NCI-H2107 treated with DMSO at 0.1 percent for 48 hours (cell line): Measurements from ENCODE around the gene SMG9.

ENCODE experiments used
- DNase-seq: peaks from one replicate; lab custom pipeline; 2025; ENCODE audit not compliant: unreplicated experiment; lab: John Stamatoyannopoulos, UW

The SMG9 gene

GRCh38 chr19:43726736-43727592 is 27.8 kb downstream of the SMG9 start:
- DNase-seq: no peak

GRCh38 chr19:43725468-43725867 is 29.3 kb downstream of the SMG9 start:
- no peak for DNase-seq

- no peak for DNase-seq
These were observed 29.9 kb downstream of the SMG9 start for GRCh38 chr19:43724896-43725295.

GRCh38 chr19:43723588-43723987 is 31.2 kb downstream of the SMG9 start:
- no peak for DNase-seq

- no peak for DNase-seq
These were observed 33.2 kb downstream of the SMG9 start for GRCh38 chr19:43721469-43722048.

- DNase-seq: no peak
These were observed 33.8 kb downstream of the SMG9 start for GRCh38 chr19:43720936-43721335.

GRCh38 chr19:43719918-43720317 is 34.8 kb downstream of the SMG9 start:
- no peak for DNase-seq

GRCh38 chr19:43719378-43719868 is 35.3 kb downstream of the SMG9 start:
- DNase-seq: no peak

GRCh38 chr19:43718627-43719377 is 36.0 kb downstream of the SMG9 start:
- DNase-seq: no peak

GRCh38 chr19:43715776-43716175 is 39.0 kb downstream of the SMG9 start, which contains the start of gene IRGC:
TSS of gene IRGC (plus strand) at chr19:43716076. CDS start at chr19:43718559, 2,483 bp downstream.
- DNase-seq: no peak

GRCh38 chr19:43713208-43713607 is 41.6 kb downstream of the SMG9 start:
- no peak for DNase-seq

GRCh38 chr19:43711751-43712355 is 42.9 kb downstream of the SMG9 start:
- DNase-seq: no peak

GRCh38 chr19:43708716-43709115 is 46.0 kb downstream of the SMG9 start:
- DNase-seq: no peak

- no peak for DNase-seq
These were observed 47.5 kb downstream of the SMG9 start for GRCh38 chr19:43707158-43707712.

GRCh38 chr19:43705729-43706128 is 49.0 kb downstream of the SMG9 start:
- no peak for DNase-seq

- no peak for DNase-seq
These were observed 50.6 kb downstream of the SMG9 start for GRCh38 chr19:43704002-43704705.

- DNase-seq: no peak
These were observed 54.3 kb downstream of the SMG9 start for GRCh38 chr19:43700395-43701000.

- no peak for DNase-seq
These were observed 55.0 kb downstream of the SMG9 start for GRCh38 chr19:43699506-43700394.

- DNase-seq: no peak
These were observed 57.5 kb downstream of the SMG9 start for GRCh38 chr19:43697295-43697694.
